ENCODE results near the gene HSPB6. TPM values are rescaled to one million over a fixed set of nuclear protein-coding genes. Genes with fewer than 3 reads are reported as not detected.

The HSPB6 gene
- 0.65 and 3.0 TPM in 2 replicates for total RNA-seq

GRCh38 chr19:35756377-35757230, at the start of gene HSPB6:
Gene HSPB6 (minus strand): TSS chr19:35757029. CDS start chr19:35757008, 21 bp downstream.

GRCh38 chr19:35775298-35776101, 18.7 kb upstream of the HSPB6 start, which contains the start of gene ARHGAP33:
Gene ARHGAP33 (plus strand): TSS chr19:35775564. CDS start chr19:35775659, 95 bp downstream.

GRCh38 chr19:35757749-35758608, 1.1 kb upstream of the HSPB6 start, which contains the start of gene PROSER3:
Gene PROSER3 (plus strand): TSS chr19:35758176. CDS start chr19:35758216, 40 bp downstream.

GRCh38 chr19:35748106-35749020, 8.5 kb downstream of the HSPB6 start, which contains the start of gene LIN37:
Gene LIN37 (plus strand): TSS chr19:35748576. CDS start chr19:35748725, 149 bp downstream.

GRCh38 chr19:35745328-35746086, 11.3 kb downstream of the HSPB6 start, which contains the start of the genes PSENEN and U2AF1L4:
Gene PSENEN (plus strand): TSS chr19:35745651. CDS start chr19:35745931, 280 bp downstream.
Gene U2AF1L4 (minus strand): TSS chr19:35745418. CDS start chr19:35745391, 27 bp downstream.

GRCh38 chr19:35742121-35742724, 14.6 kb downstream of the HSPB6 start, which contains the start of gene IGFLR1:
Gene IGFLR1 (minus strand): TSS chr19:35742452. CDS start chr19:35741180, 1,272 bp downstream.

GRCh38 chr19:35717665-35718344, 39.0 kb downstream of the HSPB6 start, which contains the start of gene KMT2B:
Gene KMT2B (plus strand): TSS chr19:35718003. CDS start chr19:35718019, 16 bp downstream.

Other genes with a start within 250 kb of the HSPB6 start
- not detected in 2 replicates for gene DMKN, start 243.4 kb downstream of the HSPB6 start, total RNA-seq
- not detected in 2 replicates for gene SBSN, start 228.7 kb downstream of the HSPB6 start, total RNA-seq
- not detected in 2 replicates for gene GAPDHS, start 223.6 kb downstream of the HSPB6 start, total RNA-seq
- 72.6 and 78.6 TPM in 2 replicates for gene TMEM147, start 211.4 kb downstream of the HSPB6 start, total RNA-seq
- gene ATP4A, start 193.4 kb downstream of the HSPB6 start, total RNA-seq = not detected in 2 replicates
- not detected in 2 replicates for gene PMIS2, start 170.9 kb downstream of the HSPB6 start, total RNA-seq
- gene HAUS5, start 144.3 kb downstream of the HSPB6 start, total RNA-seq = 6.8 and 9.9 TPM in 2 replicates
- 48.3 and 53.3 TPM in 2 replicates for gene RBM42, start 128.0 kb downstream of the HSPB6 start, total RNA-seq
- 0.30 TPM in 1 of 2 replicates, not detected in the other for gene ETV2, start 115.3 kb downstream of the HSPB6 start, total RNA-seq
- gene COX6B1, start 108.7 kb downstream of the HSPB6 start, total RNA-seq = 282 and 403 TPM in 2 replicates
- not detected in 2 replicates for gene UPK1A, start 90.5 kb downstream of the HSPB6 start, total RNA-seq
- not detected in 2 replicates for gene ZBTB32, start 52.5 kb downstream of the HSPB6 start, total RNA-seq
- 3.6 and 7.0 TPM in 2 replicates for gene KMT2B, start 39.0 kb downstream of the HSPB6 start, total RNA-seq
- gene IGFLR1, start 14.6 kb downstream of the HSPB6 start, total RNA-seq = 0.91 and 4.2 TPM in 2 replicates
- 3.9 and 14.0 TPM in 2 replicates for gene U2AF1L4, start 11.6 kb downstream of the HSPB6 start, total RNA-seq
- 14.0 and 15.2 TPM in 2 replicates for gene PSENEN, start 11.4 kb downstream of the HSPB6 start, total RNA-seq
- gene LIN37, start 8.5 kb downstream of the HSPB6 start, total RNA-seq = 5.2 and 9.0 TPM in 2 replicates
- gene PROSER3, start 1.1 kb upstream of the HSPB6 start, total RNA-seq = 2.6 and 4.0 TPM in 2 replicates
- gene ARHGAP33, start 18.5 kb upstream of the HSPB6 start, total RNA-seq = 2.6 and 4.0 TPM in 2 replicates
- gene PRODH2, start 55.8 kb upstream of the HSPB6 start, total RNA-seq = not detected in 2 replicates
- gene NPHS1, start 95.5 kb upstream of the HSPB6 start, total RNA-seq = not detected in 2 replicates
- gene KIRREL2, start 99.9 kb upstream of the HSPB6 start, total RNA-seq = 0.15 TPM in 1 of 2 replicates, not detected in the other
- gene APLP1, start 111.5 kb upstream of the HSPB6 start, total RNA-seq = 1.2 and 5.5 TPM in 2 replicates
- 1.6 and 17.5 TPM in 2 replicates for gene NFKBID, start 143.5 kb upstream of the HSPB6 start, total RNA-seq
- not detected in 2 replicates for gene HCST, start 145.5 kb upstream of the HSPB6 start, total RNA-seq
- not detected in 2 replicates for gene TYROBP, start 151.3 kb upstream of the HSPB6 start, total RNA-seq
- 1.3 and 2.4 TPM in 2 replicates for gene LRFN3, start 179.3 kb upstream of the HSPB6 start, total RNA-seq
- gene SDHAF1, start 238.2 kb upstream of the HSPB6 start, total RNA-seq = 10.9 and 18.2 TPM in 2 replicates

Measured in epithelial cell of umbilical artery (primary cell).